SH-SY5Y (cell line): ENCODE data around the gene MRI1.

Experiments used
- GATA2 ChIP-seq: IDR thresholded peaks from 2 replicates; pipeline ENCODE4 v1.6.1; 2011; ENCODE audit warnings: mild to moderate bottlenecking, low read depth, low read length
- GATA3 ChIP-seq: IDR thresholded peaks from 2 replicates; pipeline ENCODE4 v1.6.1; 2011; ENCODE audit warnings: low read depth, mild to moderate bottlenecking, low read length, moderate library complexity

DNA sequence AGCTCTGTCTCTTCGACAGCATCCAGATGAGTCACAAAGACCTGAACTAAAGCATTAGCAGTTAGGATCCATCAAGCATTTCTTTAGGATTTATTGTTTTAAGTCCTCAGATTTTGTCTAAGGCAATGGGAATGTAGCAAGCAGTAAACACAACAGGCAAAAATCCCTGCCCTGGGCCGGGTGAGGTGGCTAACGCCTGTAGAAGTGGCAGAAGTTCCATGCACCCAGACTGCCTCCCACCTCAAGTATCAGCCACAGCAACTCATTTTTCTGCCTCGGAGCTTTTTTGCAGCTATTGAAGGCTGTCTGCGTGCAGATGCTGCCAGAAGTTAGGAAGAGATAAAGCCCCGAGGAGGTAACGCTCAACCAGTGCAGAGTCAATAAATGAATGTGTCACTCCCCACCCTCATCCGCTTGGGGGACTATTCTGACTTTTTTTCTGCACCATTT, 47.1 kb upstream of the MRI1 start:
- TF ChIP-seq GATA2 (no peak), GATA3 (no peak)
